HG03342 (cell line): ENCODE data around the gene STARD7.
"Not testable (repeated sequence)": the region's sequence is repeated elsewhere in the genome, so short reads cannot be mapped to it uniquely, and the experiment has no call there.

Experiments
- ATAC-seq: cut with Tn5 transposase; IDR thresholded peaks from one replicate; pipeline ENCODE4 v1.9.1; 2021; ENCODE audit warnings: mild to moderate bottlenecking, moderate library complexity; ENCODE audit not compliant: unreplicated experiment

Gene STARD7

GRCh38 chr2:96238266-96238665 is 29.6 kb upstream of the STARD7 start:
- no peak for ATAC-seq

DNA sequence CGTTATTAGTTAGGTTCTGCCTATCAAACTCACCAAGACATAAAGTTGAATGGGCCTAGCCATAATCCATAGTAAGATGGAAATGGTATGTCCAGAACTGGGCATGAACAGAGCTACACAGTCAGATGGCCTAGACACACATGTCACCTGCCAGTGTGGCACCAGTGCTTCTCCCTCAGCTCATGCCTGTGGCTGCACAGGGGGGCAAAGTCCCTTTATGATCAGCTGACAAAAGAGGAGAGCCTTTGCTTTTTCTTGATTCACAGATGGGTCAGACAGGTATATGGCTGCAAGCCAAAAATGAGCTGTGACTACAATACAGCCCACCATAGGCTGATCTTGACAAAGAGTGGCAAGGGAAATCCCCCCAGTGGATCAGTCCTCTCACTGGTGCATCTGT is 28.3 kb upstream of the STARD7 start:
- no peak for ATAC-seq

- peak; percentile 93 for ATAC-seq
These were observed 25.3 kb upstream of the STARD7 start for GRCh38 chr2:96233880-96234316.

DNA sequence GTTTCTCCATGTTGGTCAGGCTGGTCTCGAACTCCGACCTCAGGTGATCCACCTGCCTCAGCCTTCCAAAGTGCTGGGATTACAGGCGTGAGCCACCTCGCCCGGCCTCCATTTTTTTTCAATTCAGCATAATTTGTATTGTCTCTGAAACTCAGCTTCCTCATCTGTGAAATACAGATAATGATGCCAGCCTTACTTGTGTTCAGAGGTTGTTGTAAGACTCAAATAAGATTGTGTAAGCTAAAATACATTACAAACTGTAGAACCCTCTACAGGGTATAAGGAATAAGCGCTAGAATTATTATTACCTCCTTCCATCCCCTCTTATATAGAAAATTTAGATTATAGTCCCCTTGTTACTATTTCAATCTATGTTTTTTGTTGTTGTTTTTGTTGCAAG is 24.8 kb upstream of the STARD7 start:
- no peak for ATAC-seq

DNA sequence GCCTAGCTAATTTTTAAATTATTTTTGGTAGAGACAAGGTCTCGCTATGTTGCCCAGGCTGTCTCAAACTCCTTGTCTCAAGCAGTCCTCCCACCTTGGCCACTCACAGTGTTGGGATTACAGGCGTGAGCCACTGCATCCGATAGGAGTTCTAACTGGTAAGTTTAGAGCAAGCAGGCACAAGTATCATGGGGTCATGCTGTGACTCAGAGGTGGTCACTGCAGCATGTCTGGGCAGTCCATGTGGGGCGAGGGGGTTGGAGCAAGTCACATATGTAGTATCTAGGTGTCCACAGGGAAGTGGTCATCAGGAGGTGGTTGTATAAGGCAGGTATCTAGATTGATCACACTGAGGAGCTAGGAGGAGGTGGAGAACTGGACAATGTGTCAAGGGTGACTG is 22.7 kb upstream of the STARD7 start:
- ATAC-seq, result no peak

- ATAC-seq, result peak; percentile 93
These were observed 16.4 kb upstream of the STARD7 start for GRCh38 chr2:96225016-96225533.

DNA sequence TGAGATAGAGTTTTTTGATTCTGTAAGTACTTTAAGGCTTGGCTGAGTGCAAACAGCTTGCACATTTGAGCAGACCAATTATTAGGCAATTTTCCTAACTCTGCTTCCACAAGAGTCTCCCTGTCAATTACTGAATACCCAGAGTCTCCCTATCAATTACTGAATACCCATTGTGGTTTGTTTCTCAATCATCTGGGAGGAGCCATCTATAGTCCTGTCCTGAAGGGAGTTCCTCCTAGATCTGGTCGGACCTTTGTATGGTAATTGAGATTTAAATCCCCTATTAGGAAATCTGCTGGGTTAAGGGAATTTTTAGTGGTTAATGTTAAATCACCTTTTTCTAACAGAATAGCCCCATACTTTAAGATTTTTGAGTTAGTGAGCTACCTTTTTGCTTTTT is 12.5 kb upstream of the STARD7 start:
- not testable (repeated sequence) for ATAC-seq

- not testable (repeated sequence) for ATAC-seq
These were observed 11.3 kb upstream of the STARD7 start for GRCh38 chr2:96219959-96220358.

DNA sequence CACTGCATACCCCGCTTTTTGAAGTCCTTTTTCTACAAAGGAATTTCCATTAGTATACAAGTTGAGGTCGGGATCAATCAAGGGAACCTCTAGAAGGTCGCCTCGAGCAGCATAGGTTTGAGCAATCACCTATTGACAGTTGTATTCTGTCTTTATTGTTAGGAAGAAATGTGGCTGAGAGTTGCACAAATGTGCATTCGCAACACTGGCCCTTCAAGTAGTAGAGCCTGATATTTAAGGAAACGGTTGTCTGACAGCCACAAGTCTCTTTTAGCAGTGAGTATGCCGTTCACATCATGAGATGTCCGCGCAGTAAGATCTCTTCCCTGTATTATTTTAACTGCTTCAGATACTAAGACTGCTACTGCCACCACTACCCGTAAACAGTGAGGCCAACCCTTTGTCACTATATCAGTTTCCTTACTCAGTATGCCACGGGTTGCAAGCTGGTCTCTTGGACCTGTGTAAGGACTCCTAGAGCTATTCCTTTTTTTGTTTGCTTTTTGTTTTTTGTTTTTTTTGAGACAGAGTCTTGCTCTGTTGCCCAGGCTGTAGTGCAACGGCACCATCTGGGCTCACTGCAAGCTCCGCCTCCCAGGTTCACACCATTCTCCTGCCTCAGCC is 10.0 kb upstream of the STARD7 start:
- ATAC-seq, result no peak

DNA sequence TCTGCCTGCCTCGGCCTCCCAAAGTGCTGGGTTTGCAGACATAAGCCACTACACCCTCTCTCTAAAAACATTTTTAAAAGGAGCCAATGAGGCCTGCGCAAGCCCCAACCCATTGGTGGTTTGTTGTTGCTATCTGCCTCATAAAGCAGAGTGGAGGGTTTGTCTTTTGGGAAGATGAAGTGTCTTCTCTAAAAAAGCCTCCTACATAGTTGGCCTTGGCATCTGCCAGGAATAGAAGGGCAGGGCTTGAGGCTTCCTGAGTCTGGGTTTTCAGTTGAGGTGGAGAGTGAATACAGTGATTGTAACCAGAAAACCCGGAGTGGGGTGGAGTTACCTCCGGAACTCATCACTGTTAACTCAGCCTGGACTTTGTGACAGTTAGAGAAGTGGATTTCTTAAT is 5.9 kb upstream of the STARD7 start:
- ATAC-seq, result no peak

DNA sequence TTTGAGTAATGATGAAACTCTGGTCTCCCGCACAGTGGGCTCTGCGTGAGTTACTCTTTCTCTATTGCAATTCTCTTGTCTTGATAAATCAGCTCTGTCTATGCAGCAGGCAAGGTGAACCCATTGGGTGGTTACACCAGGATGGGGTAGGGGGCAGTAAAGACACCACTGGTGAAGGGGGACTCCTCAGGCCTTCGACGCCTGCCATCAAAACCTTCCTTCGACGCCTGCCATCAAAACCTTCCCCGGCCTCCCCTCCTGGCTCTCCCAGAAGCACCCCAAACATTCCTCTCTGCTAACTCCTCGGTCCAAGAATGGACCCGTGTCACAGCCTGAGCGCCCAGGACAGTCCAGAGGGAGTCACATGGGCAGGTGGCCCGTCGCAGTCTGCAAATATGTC is 4.8 kb upstream of the STARD7 start:
- ATAC-seq, result no peak

DNA sequence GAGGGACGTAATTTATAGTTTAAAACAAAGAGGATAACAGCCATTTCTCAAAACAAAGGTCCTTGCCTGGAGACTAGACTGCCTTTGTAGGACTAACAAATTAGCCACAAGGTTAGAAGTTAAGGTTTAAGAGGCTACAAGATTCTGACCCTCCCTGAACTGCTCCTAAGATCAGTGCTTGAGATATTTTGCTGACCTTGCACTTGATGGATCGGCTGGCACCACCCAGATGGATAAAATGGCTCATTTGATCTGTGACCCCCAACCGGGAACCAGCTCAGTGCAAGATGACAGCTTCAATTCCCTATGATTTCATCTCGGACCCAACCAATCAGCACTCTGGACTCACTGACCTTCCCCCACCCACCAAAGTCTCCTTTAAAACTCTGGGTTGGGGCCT is 3.7 kb upstream of the STARD7 start:
- ATAC-seq, result no peak

DNA sequence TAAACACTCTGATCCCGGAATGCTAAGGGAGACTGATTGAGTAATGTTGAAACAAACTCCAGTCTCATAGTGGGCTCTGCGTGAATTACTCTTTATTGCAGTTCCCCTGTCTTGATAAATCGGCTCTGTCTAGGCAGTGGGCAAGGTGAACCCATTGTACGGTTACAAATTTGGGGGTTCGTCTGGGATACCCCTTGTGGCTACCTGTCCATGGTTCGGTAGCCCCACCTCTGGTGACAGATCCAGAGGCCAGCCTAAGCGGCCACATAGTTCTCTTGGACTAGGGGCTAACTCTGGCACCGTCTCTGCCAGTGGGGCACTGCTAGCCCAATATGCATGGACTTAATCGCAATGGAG is 1.1 kb upstream of the STARD7 start:
- no peak for ATAC-seq

- no peak for ATAC-seq
These were observed 543 bp upstream of the STARD7 start for GRCh38 chr2:96209011-96209728.

GRCh38 chr2:96207774-96208142 is 869 bp downstream of the STARD7 start:
- ATAC-seq, result peak; percentile 9

- no peak for ATAC-seq
These were observed 1.4 kb downstream of the STARD7 start for GRCh38 chr2:96207073-96207773.

- ATAC-seq, result no peak
These were observed 2.7 kb downstream of the STARD7 start for GRCh38 chr2:96205888-96206287.

DNA sequence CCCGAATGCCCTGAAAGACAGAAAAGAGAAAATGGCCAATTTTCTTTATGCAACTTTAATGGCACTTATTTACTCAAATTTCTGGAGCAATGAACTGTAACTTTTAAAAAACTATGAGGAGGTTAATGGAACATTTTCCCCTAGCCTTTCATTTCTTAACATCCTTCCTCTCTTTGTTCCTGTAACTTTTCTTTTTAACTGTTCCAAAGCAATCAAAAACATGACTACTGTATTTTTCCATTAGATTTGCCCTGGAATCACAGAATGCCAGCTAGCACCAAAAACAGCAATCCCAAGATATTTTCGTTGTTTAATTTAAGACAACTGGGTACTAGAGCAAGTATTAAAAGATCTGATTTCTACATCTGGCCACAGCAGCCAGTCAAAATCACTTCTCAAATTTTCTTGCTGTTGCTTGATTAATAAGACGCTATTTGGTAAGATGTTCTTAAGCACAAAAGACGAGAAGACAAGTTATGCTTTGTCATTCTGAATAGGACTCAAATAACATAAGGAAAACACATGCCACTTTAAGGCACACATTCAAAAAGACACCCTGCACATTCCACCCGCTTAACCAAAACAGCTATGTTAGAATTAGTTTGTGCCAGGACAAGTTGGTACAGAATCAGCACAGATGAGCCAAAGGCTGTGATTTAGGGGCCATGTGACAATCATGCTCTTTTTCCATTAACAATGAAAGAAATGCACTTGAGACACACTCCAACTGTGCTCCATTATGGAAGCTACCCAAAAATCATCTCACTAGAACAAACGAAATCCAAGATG is 3.6 kb downstream of the STARD7 start:
- ATAC-seq, result no peak

DNA sequence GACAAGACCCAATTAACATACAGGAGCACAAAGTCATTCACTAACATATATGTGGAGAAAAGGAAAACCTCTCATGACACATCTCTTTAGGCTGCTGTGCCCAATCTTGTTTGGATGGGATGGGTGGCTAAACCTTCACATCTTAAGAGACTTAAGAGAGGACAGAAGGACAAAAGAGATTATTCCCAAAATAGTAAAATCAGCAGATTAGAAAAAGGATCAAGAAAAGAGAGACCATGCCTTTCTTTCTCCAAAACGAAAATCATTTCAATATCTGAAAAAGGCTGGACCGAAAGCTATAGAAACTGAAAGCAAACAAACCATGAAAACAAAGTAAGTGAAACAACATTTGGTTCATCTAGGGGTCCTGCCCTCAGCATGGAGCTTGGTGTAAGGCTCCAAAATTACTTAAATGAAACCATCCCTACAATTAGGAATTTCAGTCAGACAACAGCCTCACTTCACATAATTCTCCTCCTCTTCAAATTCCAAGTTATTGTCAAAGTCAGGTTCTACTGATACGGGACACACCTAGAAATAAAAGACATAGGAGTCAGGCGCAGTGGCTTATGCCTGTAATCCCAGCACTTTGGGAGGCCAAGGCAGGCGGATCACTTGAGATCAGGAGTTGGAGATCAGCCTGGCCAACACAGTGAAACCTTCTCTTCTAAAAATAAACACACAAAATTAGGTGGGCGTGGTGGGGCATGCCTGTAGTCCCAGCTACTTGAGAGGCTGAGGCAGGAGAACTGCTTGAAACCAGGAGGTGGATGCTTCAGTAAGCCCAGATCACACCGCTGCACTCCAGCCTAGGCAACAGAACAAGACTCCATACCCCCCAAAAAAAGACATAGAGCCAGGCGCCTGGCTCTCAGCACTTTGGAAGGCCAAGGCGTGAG is 5.2 kb downstream of the STARD7 start:
- no peak for ATAC-seq

DNA sequence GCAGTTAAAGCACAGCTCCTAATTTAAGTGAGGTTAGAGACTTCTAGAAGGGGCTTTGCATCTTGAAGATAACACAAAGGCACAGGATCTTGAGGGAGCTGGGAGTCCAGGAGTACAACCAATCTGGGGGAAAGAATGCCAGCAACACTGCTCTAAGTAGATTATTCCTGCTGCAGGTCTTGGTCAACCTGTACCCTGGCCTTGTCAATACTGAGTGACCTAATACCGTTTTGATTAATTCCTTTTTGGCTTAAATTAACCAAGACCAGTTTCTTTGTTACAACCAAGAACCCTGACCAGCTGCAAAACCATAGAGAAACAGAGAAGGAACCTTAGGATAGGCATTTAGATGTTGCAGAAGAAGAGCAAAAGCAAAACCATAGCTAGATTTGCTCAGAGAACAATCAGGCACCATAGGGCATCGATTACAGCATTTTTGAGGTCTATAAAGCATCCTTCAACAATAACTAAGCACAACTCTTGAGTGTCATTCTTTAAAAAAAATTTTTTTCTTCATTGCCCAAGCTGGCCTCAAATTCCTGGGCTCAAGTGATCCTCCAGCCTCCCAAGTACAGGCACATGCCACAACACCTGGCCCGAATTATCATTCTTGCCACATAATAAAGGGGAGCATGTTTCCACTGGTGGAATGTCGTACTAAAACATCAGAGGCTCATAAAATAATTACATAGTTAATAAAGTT is 6.3 kb downstream of the STARD7 start:
- no peak for ATAC-seq
